ENCODE data around the gene GJD4. TPM values are rescaled to one million over a fixed set of nuclear protein-coding genes. Genes with fewer than 3 reads are reported as not detected.

The GJD4 gene
- total and polyA plus RNA-seq, 2 donors (not counting 3 experiments of a cell fraction or from before 2014, with no cell fraction given), result not detected

- POLR2A ChIA-PET, result no interaction called here
- FAIRE-seq, result no peak
Observed at GRCh38 chr10:35565602-35566081, 39.5 kb upstream of the GJD4 start.

GRCh38 chr10:35567951-35568350 is 37.2 kb upstream of the GJD4 start:
- no peak overlapping the region for H3K4me3 ChIP-seq (replicated peaks in 1 of 3; ENCODE audit: insufficient read depth in 1 of 3, low read depth in 1 of 3, low read length in 3 of 3)
- no peaks in the 10 kb centered on the region for H3K79me2 ChIP-seq (ENCODE audit: control insufficient read depth, insufficient read depth, low read length)
- no peak overlapping the region for H3K4me2 ChIP-seq (ENCODE audit: insufficient read depth, low read length)
- no peak overlapping the region for H3K9ac ChIP-seq (replicated peaks; ENCODE audit: extremely low read depth, insufficient read depth, low read length)
- no peak for DNase-seq (ENCODE audit: low read depth, low spot score)
- ChIA-PET POLR2A (no interaction called here), CTCF (no interaction called here)
- no peak overlapping the region for H2AFZ ChIP-seq (ENCODE audit: low read depth, low read length)
- peaks cover 12% of the 10 kb centered on the region for H3K4me1 ChIP-seq (ENCODE audit: control insufficient read depth, extremely low read depth, insufficient read depth, low read length)
- H4K20me1 ChIP-seq (replicated peaks; ENCODE audit: control insufficient read depth, extremely low read depth, insufficient read depth, low read length), result no peaks in the 10 kb centered on the region
- no peaks in the 10 kb centered on the region for H3K9me3 ChIP-seq (replicated peaks; ENCODE audit: control insufficient read depth, insufficient read depth, low read length)
- TF ChIP-seq GATA2 (IDR thresholded peaks at IDR 0.05; ENCODE audit: insufficient read depth, insufficient read length, low read depth, low read length), result no peak
- TF ChIP-seq EZH2 (IDR thresholded peaks at IDR 0.05; ENCODE audit: borderline replicate concordance, low read depth, low read length, severe bottlenecking), result no peak
- TF ChIP-seq CTCF (IDR thresholded peaks at IDR 0.05; ENCODE audit: extremely low read depth in 1 of 2, insufficient read depth in 1 of 2, low read depth in 1 of 2, low read length in 2 of 2), result no peak
- no peak for TF ChIP-seq MAX (IDR thresholded peaks at IDR 0.05; ENCODE audit: insufficient read depth, insufficient read length)
- TF ChIP-seq MYC (IDR thresholded peaks at IDR 0.05; ENCODE audit: low read depth, low read length), result no peak
- no peak for TF ChIP-seq POLR2AphosphoS5 (IDR thresholded peaks at IDR 0.05; ENCODE audit: insufficient read depth, low read depth, low read length)
- TF ChIP-seq FOS (IDR thresholded peaks at IDR 0.05; ENCODE audit: borderline replicate concordance, insufficient read depth, low read length), result no peak
- TF ChIP-seq POLR2A (IDR thresholded peaks at IDR 0.05; ENCODE audit: low read depth, low read length), result no peak
- TF ChIP-seq JUN (IDR thresholded peaks at IDR 0.05; ENCODE audit: borderline replicate concordance, insufficient read depth, insufficient read length, low read depth), result no peak
- no TSS peak for BruUV-seq (replicated peaks)
- H3K36me3 ChIP-seq (ENCODE audit: control insufficient read depth in 2 of 2, extremely low read depth in 1 of 2, insufficient read depth in 2 of 2, low read length in 2 of 2), result peaks cover 11 to 29% of the 10 kb centered on the region in 2 experiments
- no peak for FAIRE-seq
- H3K27me3 ChIP-seq (ENCODE audit: control insufficient read depth in 2 of 2, insufficient read depth in 2 of 2, low read length in 2 of 2), result no peaks in the 10 kb centered on the region
- no peaks in the 10 kb centered on the region for H3K9me1 ChIP-seq (replicated peaks; ENCODE audit: control insufficient read depth, extremely low read depth, insufficient read depth, low read length)
- intact Hi-C loops (cut with micrococcal nuclease), result loop anchor here (10.0 kb wide), 1 partner anchor 443 kb away; the partner anchor contains the start of gene CREM
- H3K27ac ChIP-seq (ENCODE audit: insufficient read depth, low read depth, low read length), result no peak overlapping the region
- dilution Hi-C loops (cut with MboI; ENCODE audit: extremely low pct_ligation_motif_present, low sequenced_read_pairs), result no loop called here

More at GRCh38 chr10:35565602-35566081, 39.5 kb upstream of the GJD4 start:
- Histone ChIP-seq H3K27me3 (ENCODE audit: control insufficient read depth in 2 of 2, insufficient read depth in 2 of 2, low read length in 2 of 2) (no peaks in the 10 kb centered on the region), H3K4me3 (replicated peaks in 1 of 3; ENCODE audit: insufficient read depth in 1 of 3, low read depth in 1 of 3, low read length in 3 of 3) (no peak overlapping the region), H3K27ac (ENCODE audit: insufficient read depth, low read depth, low read length) (no peak overlapping the region), H3K9ac (replicated peaks; ENCODE audit: extremely low read depth, insufficient read depth, low read length) (no peak overlapping the region), H3K4me1 (ENCODE audit: control insufficient read depth, extremely low read depth, insufficient read depth, low read length) (peaks cover 12% of the 10 kb centered on the region), H3K79me2 (ENCODE audit: control insufficient read depth, insufficient read depth, low read length) (no peaks in the 10 kb centered on the region), H3K36me3 (ENCODE audit: control insufficient read depth in 2 of 2, extremely low read depth in 1 of 2, insufficient read depth in 2 of 2, low read length in 2 of 2) (peaks cover 11 to 35% of the 10 kb centered on the region in 2 experiments), H3K9me1 (replicated peaks; ENCODE audit: control insufficient read depth, extremely low read depth, insufficient read depth, low read length) (no peaks in the 10 kb centered on the region), H3K9me3 (replicated peaks; ENCODE audit: control insufficient read depth, insufficient read depth, low read length) (no peaks in the 10 kb centered on the region), H3K4me2 (ENCODE audit: insufficient read depth, low read length) (no peak overlapping the region), H2AFZ (ENCODE audit: low read depth, low read length) (no peak overlapping the region), H4K20me1 (replicated peaks; ENCODE audit: control insufficient read depth, extremely low read depth, insufficient read depth, low read length) (no peaks in the 10 kb centered on the region)
- DNase-seq (ENCODE audit: low read depth, low spot score), result no peak
- CTCF ChIA-PET, result interaction anchor here (0.5 to 5.2 kb wide), 7 partner anchors 8 to 1315 kb away, joined by 3 to 55 read pairs (median 3); no protein-coding TSS in a partner anchor
- intact Hi-C loops (cut with micrococcal nuclease), result loop anchor here (10.0 kb wide), 1 partner anchor 441 kb away; the partner anchor contains the start of gene CREM
- TF ChIP-seq JUN (IDR thresholded peaks at IDR 0.05; ENCODE audit: borderline replicate concordance, insufficient read depth, insufficient read length, low read depth) (no peak), MYC (IDR thresholded peaks at IDR 0.05; ENCODE audit: low read depth, low read length) (no peak)
- BruUV-seq (replicated peaks), result no TSS peak
- dilution Hi-C loops (cut with MboI; ENCODE audit: extremely low pct_ligation_motif_present, low sequenced_read_pairs), result no loop called here
